ENCODE results near the gene SPTBN5.

The SPTBN5 gene

GRCh38 chr15:41917767-41918430 is 24.0 kb upstream of the SPTBN5 start:
- Histone ChIP-seq H3K4me1 (ENCODE audit: control insufficient read depth, insufficient read depth, low read length) (peaks cover 8% of the 10 kb centered on the region), H3K9me3 (ENCODE audit: control insufficient read depth, low read length) (no peaks in the 10 kb centered on the region), H3K27me3 (ENCODE audit: control insufficient read depth, insufficient read depth, low read length, poor library complexity, severe bottlenecking) (no peaks in the 10 kb centered on the region), H3K36me3 (ENCODE audit: control insufficient read depth, insufficient read depth, low read length) (no peaks in the 10 kb centered on the region), H3K27ac (ENCODE audit: insufficient read depth, low read depth, low read length, poor library complexity, severe bottlenecking) (no peak overlapping the region), H3K4me3 (ENCODE audit: insufficient read depth, low read depth, low read length) (no peak overlapping the region)
- 86 to 89% methylated on average over 10 of the region's 10 CpGs for WGBS, 2 experiments

- Histone ChIP-seq H3K4me3 (ENCODE audit: insufficient read depth, low read depth, low read length) (no peak overlapping the region), H3K27ac (ENCODE audit: insufficient read depth, low read depth, low read length, poor library complexity, severe bottlenecking) (no peak overlapping the region), H3K36me3 (ENCODE audit: control insufficient read depth, insufficient read depth, low read length) (no peaks in the 10 kb centered on the region), H3K27me3 (ENCODE audit: control insufficient read depth, insufficient read depth, low read length, poor library complexity, severe bottlenecking) (no peaks in the 10 kb centered on the region), H3K4me1 (ENCODE audit: control insufficient read depth, insufficient read depth, low read length) (no peaks in the 10 kb centered on the region), H3K9me3 (ENCODE audit: control insufficient read depth, low read length) (no peaks in the 10 kb centered on the region)
- WGBS, 2 experiments = 93 to 97% methylated on average over 6 of the region's 6 CpGs
Measured at GRCh38 chr15:41915255-41915994, 21.6 kb upstream of the SPTBN5 start.

GRCh38 chr15:41914411-41914810 is 20.6 kb upstream of the SPTBN5 start:
- 93 to 94% methylated on average over 4 to 5 of the region's 5 CpGs for WGBS, 2 experiments
- Histone ChIP-seq H3K27me3 (ENCODE audit: control insufficient read depth, insufficient read depth, low read length, poor library complexity, severe bottlenecking) (no peaks in the 10 kb centered on the region), H3K27ac (ENCODE audit: insufficient read depth, low read depth, low read length, poor library complexity, severe bottlenecking) (no peak overlapping the region), H3K4me3 (ENCODE audit: insufficient read depth, low read depth, low read length) (no peak overlapping the region), H3K36me3 (ENCODE audit: control insufficient read depth, insufficient read depth, low read length) (peaks cover 5% of the 10 kb centered on the region), H3K9me3 (ENCODE audit: control insufficient read depth, low read length) (no peaks in the 10 kb centered on the region), H3K4me1 (ENCODE audit: control insufficient read depth, insufficient read depth, low read length) (no peaks in the 10 kb centered on the region)

- H3K27ac ChIP-seq (ENCODE audit: insufficient read depth, low read depth, low read length, poor library complexity, severe bottlenecking) = no peak overlapping the region
- H3K9me3 ChIP-seq (ENCODE audit: control insufficient read depth, low read length) = no peaks in the 10 kb centered on the region
- H3K4me1 ChIP-seq (ENCODE audit: control insufficient read depth, insufficient read depth, low read length) = no peaks in the 10 kb centered on the region
- H3K4me3 ChIP-seq (ENCODE audit: insufficient read depth, low read depth, low read length) = no peak overlapping the region
- H3K36me3 ChIP-seq (ENCODE audit: control insufficient read depth, insufficient read depth, low read length) = peaks cover 5% of the 10 kb centered on the region
- 67 to 79% methylated on average over 3 of the region's 3 CpGs for WGBS, 2 experiments
- no peaks in the 10 kb centered on the region for H3K27me3 ChIP-seq (ENCODE audit: control insufficient read depth, insufficient read depth, low read length, poor library complexity, severe bottlenecking)
Measured at GRCh38 chr15:41913256-41913655, 19.4 kb upstream of the SPTBN5 start.

- Histone ChIP-seq H3K27ac (ENCODE audit: insufficient read depth, low read depth, low read length, poor library complexity, severe bottlenecking) (no peak overlapping the region), H3K4me3 (ENCODE audit: insufficient read depth, low read depth, low read length) (no peak overlapping the region), H3K9me3 (ENCODE audit: control insufficient read depth, low read length) (no peaks in the 10 kb centered on the region), H3K4me1 (ENCODE audit: control insufficient read depth, insufficient read depth, low read length) (no peaks in the 10 kb centered on the region), H3K36me3 (ENCODE audit: control insufficient read depth, insufficient read depth, low read length) (peaks cover 9% of the 10 kb centered on the region), H3K27me3 (ENCODE audit: control insufficient read depth, insufficient read depth, low read length, poor library complexity, severe bottlenecking) (no peaks in the 10 kb centered on the region)
- 92 to 95% methylated on average over 14 of the region's 14 CpGs for WGBS, 2 experiments
Measured at GRCh38 chr15:41911691-41912345, 18.0 kb upstream of the SPTBN5 start.

GRCh38 chr15:41908736-41909461 is 15.0 kb upstream of the SPTBN5 start:
- no peaks in the 10 kb centered on the region for H3K27me3 ChIP-seq (ENCODE audit: control insufficient read depth, insufficient read depth, low read length, poor library complexity, severe bottlenecking)
- H3K27ac ChIP-seq (ENCODE audit: insufficient read depth, low read depth, low read length, poor library complexity, severe bottlenecking) = no peak overlapping the region
- H3K4me1 ChIP-seq (ENCODE audit: control insufficient read depth, insufficient read depth, low read length) = peaks cover 4% of the 10 kb centered on the region
- 89 to 90% methylated on average over 17 of the region's 17 CpGs for WGBS, 2 experiments
- H3K36me3 ChIP-seq (ENCODE audit: control insufficient read depth, insufficient read depth, low read length) = peaks cover 10% of the 10 kb centered on the region
- no peak overlapping the region for H3K4me3 ChIP-seq (ENCODE audit: insufficient read depth, low read depth, low read length)
- no peaks in the 10 kb centered on the region for H3K9me3 ChIP-seq (ENCODE audit: control insufficient read depth, low read length)

GRCh38 chr15:41907141-41907540 is 13.3 kb upstream of the SPTBN5 start:
- 78 to 85% methylated on average over 3 of the region's 3 CpGs for WGBS, 2 experiments
- Histone ChIP-seq H3K27me3 (ENCODE audit: control insufficient read depth, insufficient read depth, low read length, poor library complexity, severe bottlenecking) (no peaks in the 10 kb centered on the region), H3K4me3 (ENCODE audit: insufficient read depth, low read depth, low read length) (no peak overlapping the region), H3K4me1 (ENCODE audit: control insufficient read depth, insufficient read depth, low read length) (peaks cover 7% of the 10 kb centered on the region), H3K9me3 (ENCODE audit: control insufficient read depth, low read length) (no peaks in the 10 kb centered on the region), H3K36me3 (ENCODE audit: control insufficient read depth, insufficient read depth, low read length) (peaks cover 10% of the 10 kb centered on the region), H3K27ac (ENCODE audit: insufficient read depth, low read depth, low read length, poor library complexity, severe bottlenecking) (no peak overlapping the region)

- Histone ChIP-seq H3K4me1 (ENCODE audit: control insufficient read depth, insufficient read depth, low read length) (peaks cover 7% of the 10 kb centered on the region), H3K27ac (ENCODE audit: insufficient read depth, low read depth, low read length, poor library complexity, severe bottlenecking) (no peak overlapping the region), H3K9me3 (ENCODE audit: control insufficient read depth, low read length) (no peaks in the 10 kb centered on the region), H3K36me3 (ENCODE audit: control insufficient read depth, insufficient read depth, low read length) (peaks cover 10% of the 10 kb centered on the region), H3K27me3 (ENCODE audit: control insufficient read depth, insufficient read depth, low read length, poor library complexity, severe bottlenecking) (no peaks in the 10 kb centered on the region), H3K4me3 (ENCODE audit: insufficient read depth, low read depth, low read length) (no peak overlapping the region)
- WGBS, 2 experiments = 94 to 95% methylated on average over 5 of the region's 5 CpGs
Measured at GRCh38 chr15:41906608-41907007, 12.8 kb upstream of the SPTBN5 start.

GRCh38 chr15:41905036-41905793 is 11.4 kb upstream of the SPTBN5 start:
- no peak overlapping the region for H3K4me3 ChIP-seq (ENCODE audit: insufficient read depth, low read depth, low read length)
- no peaks in the 10 kb centered on the region for H3K27me3 ChIP-seq (ENCODE audit: control insufficient read depth, insufficient read depth, low read length, poor library complexity, severe bottlenecking)
- 91% methylated on average over 14 of the region's 14 CpGs for WGBS, 2 experiments
- H3K4me1 ChIP-seq (ENCODE audit: control insufficient read depth, insufficient read depth, low read length) = peaks cover 7% of the 10 kb centered on the region
- peak overlapping the region; percentile 58 for H3K27ac ChIP-seq (ENCODE audit: insufficient read depth, low read depth, low read length, poor library complexity, severe bottlenecking)
- peaks cover 10% of the 10 kb centered on the region for H3K36me3 ChIP-seq (ENCODE audit: control insufficient read depth, insufficient read depth, low read length)
- H3K9me3 ChIP-seq (ENCODE audit: control insufficient read depth, low read length) = no peaks in the 10 kb centered on the region

Data from ectodermal cell (in vitro differentiated cells).